Measurements from ENCODE around the gene IFNG.

The IFNG gene

DNA sequence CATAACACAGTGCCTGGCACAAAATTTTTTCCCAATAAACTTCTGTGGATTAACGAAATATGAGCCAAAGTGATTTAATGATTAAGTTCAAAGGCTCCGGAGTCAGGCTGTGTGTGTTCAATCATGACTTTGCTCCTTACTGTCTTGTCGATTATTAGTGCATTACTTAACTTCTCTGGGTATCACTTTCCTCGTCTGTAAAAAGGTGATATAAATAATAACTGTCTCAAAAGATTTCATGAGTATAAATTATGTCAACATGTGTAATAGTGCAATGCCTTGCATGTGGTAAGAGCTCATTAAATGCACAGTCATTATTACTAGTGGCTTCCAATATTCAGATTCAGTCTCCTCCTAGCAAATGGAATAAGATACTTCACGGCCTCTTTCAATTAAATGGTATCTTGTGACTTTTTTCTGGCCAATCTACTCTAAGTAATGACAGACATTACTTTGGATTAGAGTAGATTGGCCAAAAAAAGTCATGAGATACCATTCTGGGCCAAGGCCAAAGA, 6.8 kb upstream of the IFNG start:
- no peak for DNase-seq (ENCODE audit: low read depth in 2 of 2)

DNA sequence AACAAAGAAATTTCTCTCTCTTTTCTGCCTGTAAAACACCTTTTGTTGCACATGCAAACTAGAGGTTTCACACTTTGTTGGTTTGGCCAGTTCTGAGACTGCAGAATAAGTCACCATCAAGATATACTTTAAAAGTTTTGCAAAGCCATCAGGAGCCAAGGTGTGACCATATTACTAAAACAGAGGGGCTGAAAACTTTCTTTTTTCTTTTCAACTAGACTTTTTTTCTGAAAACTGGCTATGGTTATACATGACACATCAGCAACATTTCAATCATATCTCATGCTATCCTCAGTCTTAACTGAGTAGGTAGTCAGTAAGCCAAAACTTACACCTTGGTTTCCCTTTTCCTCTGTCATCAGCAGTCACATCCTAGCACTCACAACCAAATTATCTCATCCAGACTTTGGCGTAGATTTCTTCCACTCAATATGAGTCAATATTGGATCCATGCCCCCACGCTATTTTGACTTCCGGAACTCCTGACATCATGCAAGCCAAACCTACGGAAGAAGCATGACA, 4.1 kb upstream of the IFNG start:
- DNase-seq (ENCODE audit: low read depth in 2 of 2) = no peak

DNA sequence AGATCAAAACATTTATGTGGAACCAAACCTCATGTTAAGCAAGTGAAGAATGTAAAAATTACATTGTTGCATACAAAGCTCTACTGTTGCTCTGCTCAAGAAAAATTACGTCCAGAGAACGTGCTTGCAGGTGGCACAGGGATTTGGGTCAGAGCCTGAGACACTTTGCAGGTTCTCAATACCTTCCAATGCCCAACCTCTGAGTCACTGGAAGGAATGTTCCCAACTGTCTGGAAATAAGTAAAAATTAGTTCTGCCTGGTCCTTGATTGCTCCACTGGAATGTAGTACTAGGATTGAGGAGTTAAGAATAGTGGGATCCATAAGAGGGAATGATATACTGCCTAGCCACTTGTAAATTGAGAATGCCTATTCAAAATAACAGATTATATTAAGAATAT, 2.8 kb upstream of the IFNG start:
- no peak for DNase-seq (ENCODE audit: low read depth in 2 of 2)

DNA sequence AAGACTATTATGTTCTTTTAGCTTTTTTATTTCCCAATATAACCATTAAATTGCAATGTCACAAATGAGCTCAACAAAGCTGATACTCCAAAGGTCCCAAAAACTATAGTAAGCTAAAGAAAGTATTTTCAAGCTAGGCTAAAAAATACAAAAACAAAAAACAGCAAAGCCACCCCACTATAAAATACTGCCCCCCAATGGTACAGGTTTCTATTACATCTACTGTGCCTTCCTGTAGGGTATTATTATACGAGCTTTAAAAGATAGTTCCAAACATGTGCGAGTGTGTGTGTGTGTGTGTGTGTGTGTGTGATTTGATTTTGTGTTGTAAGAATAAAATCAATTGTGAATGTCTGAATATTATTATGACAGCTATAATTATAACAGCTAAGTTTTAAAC, 1.1 kb downstream of the IFNG start:
- no peak for DNase-seq (ENCODE audit: low read depth in 2 of 2)

DNA sequence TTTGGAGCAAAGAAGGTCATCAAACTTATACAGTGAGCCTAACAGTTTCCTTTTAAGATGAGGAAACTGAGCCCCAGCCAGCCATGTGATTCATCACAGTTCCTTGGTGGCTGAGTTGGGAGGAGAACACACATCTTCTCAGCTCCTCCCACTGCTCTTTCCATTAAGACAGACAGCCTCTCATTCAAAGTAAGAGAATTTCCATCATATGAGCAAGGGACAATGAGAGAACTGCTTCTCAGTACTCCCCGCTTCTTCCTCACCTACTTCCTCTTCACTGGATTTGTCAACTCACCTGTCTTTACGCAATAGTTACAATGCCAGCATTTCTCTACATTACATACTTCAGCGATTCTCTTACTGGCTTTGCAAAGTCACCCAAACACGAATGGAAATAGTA, 2.2 kb downstream of the IFNG start:
- no peak for DNase-seq (ENCODE audit: low read depth in 2 of 2)

DNA sequence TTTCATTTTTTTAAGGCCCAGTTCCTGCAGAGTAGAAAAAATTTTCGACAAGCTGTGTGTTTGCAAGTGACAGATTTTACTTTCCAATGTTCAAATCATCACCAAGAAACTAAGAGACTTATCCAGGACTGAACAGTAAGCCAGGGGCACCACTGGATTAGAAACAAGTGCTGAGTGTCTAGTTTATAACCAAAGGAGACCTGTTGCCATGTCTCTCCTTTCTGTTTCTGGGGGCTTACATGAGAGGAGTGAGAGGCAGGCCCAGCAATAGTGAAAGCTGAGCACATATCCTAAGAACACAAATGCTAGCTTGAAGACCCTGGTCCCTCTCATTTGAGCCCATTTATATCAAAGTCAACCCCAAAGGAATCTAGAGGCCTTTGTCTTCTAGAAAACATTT, 2.9 kb downstream of the IFNG start:
- DNase-seq (ENCODE audit: low read depth in 2 of 2) = no peak

DNA sequence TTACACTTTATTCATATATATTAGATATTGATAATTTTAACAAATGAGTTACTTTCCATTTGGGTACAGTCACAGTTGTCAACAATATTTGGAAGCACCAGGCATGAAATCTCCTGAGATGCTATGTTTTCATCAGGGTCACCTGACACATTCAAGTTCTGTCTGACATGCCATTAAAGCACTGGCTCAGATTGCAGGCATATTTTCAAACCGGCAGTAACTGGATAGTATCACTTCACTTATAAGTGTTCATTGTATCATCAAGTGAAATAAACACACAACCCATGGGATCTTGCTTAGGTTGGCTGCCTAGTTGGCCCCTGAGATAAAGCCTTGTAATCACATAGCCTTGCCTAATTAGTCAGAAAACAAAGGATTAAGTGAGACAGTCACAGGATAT, 4.8 kb downstream of the IFNG start:
- DNase-seq (ENCODE audit: low read depth in 2 of 2) = no peak

DNA sequence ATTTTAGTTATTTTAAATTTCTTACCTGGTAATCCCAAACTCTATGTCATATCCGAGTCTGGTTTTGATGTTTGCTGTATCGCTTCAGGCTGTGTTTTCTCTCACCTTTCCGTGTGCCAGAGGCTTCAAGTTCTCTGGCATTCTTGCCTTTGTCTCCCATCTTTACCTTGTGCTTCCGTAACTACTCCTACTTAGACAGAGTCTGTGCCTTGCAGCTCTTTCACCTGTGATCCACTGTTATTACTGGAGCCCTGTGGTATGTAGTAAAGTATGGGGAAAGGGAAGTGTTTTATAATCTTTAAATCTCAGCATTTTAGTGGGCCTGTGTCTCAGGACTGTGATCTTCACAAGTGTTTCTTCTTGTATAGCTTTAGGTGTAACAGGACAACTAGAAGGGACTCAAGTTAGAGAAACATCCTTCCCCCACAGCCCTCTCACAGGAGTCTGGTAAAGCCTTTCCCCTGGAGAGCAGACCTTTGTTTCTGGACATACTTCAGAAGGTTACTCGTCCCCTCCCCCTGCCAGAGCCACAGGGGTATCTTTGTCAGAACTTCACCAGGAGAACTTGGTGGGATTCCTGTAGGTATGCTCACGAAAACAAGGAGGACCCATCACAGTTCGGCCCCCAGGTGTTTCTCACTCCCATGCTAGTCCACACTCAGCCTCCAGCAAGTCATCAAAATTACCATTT, 11.1 kb downstream of the IFNG start:
- no peak for DNase-seq (ENCODE audit: low read depth in 2 of 2)

DNA sequence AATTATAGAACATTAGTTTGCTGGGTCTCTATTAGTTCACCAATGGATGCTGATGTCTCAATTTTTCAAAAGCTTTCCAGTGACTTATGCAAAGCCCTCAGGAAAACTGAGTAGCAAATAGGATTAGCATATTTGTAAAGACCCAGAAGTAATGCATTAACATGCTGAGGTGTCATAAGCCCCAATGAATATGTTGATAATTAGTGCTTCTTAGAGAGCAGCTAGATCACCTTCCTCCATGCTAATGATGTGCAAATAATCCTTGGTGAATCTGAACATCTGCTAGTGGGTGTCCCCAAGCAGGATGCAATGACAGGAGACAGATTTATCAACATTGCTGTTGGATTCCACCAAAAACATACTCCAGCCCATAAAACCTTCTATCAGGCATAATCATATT, 19.0 kb downstream of the IFNG start:
- no peak for DNase-seq (ENCODE audit: low read depth in 2 of 2)

DNA sequence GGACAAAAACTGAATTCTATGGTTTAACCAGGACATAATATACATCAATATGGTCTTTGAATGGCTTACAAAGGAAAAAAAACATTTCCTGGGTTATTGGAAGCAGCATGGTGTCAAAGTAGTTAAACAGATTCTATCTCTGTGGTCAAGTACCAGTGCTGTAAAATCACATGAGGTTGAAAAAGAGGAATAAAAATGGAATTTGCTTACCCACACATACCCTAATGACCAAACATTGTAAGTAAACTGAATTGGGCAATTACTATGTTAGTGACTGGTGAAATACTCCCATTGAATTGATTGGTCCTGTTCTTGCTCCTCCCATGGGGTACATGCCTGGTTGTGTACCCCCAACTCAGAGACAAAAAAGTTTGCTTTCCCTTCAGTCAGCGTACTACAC, 19.6 kb downstream of the IFNG start:
- no peak for DNase-seq (ENCODE audit: low read depth in 2 of 2)

DNA sequence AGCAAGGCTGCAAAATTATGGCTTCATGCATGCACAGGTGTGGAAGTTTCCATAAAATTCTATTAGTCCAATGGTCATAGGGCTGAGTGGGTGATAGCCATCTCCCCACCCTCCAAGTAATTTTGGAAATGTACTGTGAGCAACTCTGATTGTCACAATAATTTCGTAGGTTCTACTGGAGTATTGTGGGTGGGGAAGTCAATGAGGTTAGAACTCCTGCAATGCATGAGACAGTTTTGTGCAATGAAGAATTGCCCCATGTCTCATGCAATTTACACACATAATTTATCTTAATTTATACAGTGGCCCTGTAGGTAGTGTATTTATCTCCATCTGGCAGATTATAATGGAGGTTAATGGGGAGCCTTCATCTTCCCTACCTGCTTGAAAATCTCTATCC, 20.5 kb downstream of the IFNG start:
- no peak for DNase-seq (ENCODE audit: low read depth in 2 of 2)

DNA sequence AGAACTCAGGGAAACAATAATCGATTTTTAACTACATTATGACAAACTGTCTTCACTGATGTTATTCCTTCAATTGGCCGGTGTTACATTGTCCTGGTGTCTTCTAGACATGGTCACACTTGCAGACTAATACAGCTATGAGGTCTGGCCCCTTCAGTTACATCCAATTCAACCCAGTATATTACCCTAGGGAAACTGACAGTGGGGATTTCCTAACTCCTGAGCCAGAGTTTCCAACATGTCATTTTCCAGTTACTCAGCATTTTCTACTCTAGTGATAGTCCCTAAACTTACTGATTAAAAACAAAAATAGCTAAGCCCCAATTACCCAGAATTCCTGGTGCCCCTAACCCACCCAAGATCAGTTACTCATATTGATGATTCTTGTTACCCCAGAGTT, 21.1 kb downstream of the IFNG start:
- DNase-seq (ENCODE audit: low read depth in 2 of 2) = no peak

DNA sequence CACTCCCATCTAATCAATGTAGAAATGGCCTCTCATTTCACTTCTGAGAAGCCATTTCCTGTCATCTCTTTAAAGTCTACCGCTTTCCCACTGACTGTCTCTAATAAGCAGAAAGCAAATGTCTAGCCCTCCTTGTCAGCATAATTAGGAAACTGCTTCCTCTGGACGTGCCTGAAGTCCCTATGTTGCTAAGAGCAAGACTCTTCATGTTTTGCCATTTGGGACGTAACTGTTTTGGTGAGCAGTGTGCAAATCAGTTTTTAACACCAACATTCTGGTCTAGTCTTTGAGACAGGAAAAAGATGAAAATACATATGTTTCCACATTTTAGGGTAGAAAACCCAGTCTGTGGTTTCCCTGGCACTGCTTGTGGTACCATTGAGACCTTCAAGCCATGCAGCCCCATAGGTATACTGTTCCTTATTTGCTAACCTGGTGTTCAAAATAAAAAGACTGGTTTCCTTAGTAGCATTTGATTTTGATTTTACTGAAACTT, 22.2 kb downstream of the IFNG start:
- DNase-seq (ENCODE audit: low read depth in 2 of 2) = no peak

DNA sequence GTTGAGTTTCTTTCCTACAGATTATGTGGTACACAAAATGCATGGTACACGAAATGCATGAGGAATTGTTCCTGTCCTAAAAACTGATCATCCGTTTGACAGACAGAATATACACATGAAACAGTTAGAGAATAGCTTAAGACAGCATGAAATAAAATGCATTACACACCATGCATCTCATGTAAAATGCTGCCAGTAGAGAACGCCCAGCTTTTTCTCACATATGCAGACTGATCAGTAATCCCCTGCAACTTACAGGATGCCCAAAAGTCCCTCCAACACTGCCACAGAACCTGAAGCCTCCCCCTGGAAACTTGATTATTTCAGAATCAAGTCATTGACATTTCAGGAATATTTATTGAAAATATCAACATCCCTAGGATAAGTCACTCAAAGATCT, 24.0 kb downstream of the IFNG start:
- no peak for DNase-seq (ENCODE audit: low read depth in 2 of 2)

DNA sequence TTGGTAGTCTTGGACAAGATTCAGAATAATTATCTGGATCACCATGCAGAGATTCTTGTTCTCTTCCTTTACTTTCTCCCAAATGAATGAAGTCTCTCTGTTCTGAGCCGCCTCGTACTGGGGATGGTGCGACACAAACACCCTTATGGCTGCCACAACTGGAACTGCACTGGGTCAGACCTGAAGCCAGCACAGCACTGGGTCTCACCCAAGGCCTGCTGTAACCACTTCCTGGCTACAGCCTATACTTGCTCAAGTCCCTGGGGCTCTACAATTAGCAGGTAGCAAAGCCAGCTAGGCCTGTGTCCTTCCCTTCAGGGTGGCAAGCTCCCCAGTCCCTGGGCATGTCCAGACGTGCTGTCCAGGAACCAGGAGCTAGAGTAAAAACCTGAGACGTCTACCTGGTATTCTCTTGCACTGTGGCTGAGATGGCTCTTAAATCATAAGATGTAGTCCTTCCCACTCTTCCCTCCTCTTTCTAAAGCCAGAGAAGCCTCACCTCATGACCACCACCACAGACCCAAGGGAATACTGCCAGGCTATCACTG, 27.6 kb downstream of the IFNG start:
- DNase-seq (ENCODE audit: low read depth in 2 of 2) = no peak

DNA sequence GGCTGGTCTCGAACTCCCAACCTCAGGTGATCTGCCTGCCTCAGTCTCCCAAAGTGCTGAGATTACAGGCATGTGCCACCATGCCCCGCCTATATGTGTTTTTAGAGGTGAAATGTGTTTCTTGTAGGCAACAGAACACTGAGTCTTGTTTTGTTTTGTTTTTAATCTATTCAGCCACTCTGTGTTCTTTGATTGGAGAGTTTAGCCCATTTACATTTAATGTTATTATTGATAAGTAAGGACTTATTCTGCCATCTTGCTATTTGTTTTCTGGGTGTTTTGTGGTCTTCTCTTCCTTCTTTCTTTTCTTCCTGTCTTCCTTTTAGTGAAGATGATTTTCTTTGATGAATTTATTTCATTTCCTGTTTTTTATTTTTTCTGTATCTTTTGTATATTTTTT, 29.6 kb downstream of the IFNG start:
- DNase-seq (ENCODE audit: low read depth in 2 of 2) = no peak

DNA sequence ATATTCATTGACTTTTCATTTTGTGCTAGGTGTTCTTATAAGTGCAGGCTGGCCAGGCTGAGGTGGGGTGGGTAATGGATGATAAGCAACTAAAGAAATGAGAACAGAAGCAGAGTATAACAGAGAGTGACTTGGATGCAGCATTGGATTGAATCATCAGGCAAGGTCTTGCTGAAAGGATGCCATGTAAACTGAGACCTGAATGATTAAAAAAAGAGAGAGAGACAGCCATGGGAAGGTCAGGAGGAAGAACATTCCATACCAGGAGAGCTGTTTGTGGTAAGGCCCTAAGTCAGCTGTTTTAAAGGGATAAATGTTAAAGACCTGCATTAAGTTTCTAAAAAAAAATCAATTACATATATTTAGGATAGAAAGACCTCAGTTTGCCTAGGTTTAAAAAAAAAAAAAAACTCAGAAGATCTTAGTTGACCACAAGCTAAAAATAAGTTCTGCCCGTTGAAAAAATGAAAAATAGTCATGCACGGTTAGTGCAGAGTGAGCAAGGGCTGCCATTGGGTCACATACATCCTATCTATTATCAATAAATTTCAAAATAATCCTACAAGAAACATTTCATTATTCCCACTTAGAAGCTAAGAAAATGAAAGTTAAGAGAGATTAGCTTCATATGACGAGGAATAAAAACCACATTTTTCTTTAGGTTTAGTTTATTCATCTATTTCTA, 37.2 kb downstream of the IFNG start:
- no peak for DNase-seq (ENCODE audit: low read depth in 2 of 2)

DNA sequence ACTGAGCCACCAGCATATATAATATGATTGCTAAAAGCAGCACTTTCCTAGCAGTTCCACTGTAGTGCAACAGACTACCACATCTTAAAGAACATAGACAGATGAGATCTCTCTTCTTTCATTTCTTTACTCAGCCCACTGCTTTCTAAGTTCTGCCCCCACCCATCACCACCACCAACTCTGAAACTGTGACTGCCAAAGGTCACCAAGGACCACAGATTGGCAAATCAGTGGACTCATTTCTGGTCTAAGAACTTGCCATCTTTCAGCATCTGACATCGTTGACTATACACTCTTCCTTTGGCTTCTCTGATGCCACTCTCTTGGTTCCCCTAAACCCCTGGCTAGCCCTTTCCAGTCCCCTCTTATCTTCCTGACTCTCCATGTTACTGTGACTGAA, 38.4 kb downstream of the IFNG start:
- DNase-seq (ENCODE audit: low read depth in 2 of 2) = no peak

DNA sequence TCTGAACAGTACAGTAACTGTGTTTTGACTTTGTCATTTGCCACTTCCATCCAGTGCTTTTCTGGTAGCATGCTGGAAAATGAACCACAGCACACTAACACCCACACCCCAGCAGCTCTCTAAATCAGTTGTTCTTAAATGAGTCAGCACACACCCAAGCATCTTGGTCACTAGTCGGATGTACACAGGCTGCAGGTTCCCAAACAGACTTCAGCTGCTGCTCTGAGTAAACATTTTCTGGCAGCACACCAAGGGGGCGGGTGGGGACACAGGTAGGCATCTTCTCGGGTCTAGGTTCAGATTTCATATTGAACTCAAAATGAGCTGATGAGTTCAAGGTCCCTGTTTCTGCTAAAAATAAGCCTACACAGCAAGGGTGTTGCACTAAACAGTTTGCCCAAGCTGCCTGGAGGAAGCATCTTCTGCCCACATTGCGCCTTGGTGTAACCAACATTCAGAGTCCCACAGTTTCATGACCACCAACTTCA, 39.8 kb downstream of the IFNG start:
- DNase-seq (ENCODE audit: low read depth in 2 of 2) = peak in 1 of 2 donors; percentile 4

DNA sequence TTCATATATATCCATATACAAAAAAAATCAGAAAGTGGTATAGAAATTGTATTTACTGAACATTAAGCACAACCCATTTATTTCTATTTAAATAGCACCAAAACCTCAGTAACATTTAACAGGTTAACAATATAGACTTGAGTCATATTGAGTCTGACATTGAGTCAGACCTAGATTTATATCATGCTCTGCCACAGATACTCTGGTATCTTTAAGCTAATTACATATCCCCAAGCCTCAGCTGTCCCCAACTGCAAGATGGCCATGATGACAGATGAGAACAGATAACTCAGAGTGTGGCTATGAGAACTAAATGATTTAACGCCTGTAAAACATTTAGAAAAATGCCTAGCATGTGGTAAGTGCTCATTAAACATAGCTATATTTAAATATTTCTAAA, 40.3 kb downstream of the IFNG start:
- DNase-seq (ENCODE audit: low read depth in 2 of 2) = no peak

DNA sequence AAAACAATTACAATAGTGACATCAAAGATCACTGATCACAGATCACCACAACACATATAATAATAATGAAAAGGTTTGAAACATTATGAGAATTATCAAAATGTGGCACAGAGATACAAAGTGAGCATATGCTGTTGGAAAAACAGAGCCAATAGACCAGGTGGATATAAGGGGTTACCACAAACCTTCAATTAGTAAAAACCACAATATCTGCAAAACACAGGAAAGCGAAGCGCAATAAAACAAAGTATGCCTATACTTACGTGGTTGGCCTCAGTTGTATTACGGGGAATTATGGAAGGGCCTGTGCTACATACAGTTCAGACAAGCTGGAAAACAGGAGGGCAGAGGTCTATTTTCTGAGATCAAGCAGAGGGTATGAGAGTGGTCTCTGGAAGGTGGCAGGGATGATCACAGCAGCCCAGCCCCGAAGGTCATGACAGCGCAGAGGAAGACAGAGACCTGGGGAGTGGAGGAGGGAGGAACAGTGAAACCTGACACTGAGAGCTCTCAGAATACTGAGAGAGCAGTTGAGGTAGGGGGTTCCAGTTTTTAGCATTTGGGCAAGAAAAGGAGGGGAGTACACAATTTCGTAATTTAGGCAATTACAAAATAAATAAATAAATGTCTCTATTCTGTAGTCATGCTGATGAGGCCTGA, 41.3 kb downstream of the IFNG start:
- no peak for DNase-seq (ENCODE audit: low read depth in 2 of 2)

DNA sequence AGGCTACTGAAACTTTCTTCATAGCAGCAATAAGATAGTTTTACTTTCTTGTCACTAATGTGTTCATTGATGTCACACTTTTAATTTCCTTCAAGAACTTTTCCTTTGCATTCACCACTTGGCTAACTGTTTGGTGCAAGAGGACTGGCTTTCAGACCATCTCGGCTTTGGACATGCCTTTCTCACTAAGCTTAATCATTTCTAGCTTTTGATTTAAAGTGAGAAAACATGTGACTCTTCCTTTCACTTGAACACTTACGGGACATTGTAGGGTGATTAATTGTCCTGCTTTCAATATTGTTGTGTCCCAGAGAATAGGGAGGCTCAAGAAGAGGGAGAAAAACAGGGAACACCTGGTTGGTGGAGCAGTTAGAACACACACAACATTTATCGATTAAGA, 41.9 kb downstream of the IFNG start:
- no peak for DNase-seq (ENCODE audit: low read depth in 2 of 2)
